ENCODE results near the gene WNT3. TPM values are rescaled to one million over a fixed set of nuclear protein-coding genes. Genes with fewer than 3 reads are reported as not detected.

Gene WNT3
- total and polyA plus RNA-seq, 2 experiments from 2014 or later = 2.1 to 3.0 TPM

- 81 to 85% methylated on average over 5 of the region's 5 CpGs for WGBS, 2 experiments (ENCODE audit: low coverage in 1 of 2, low lambda C conversion rate in 2 of 2, missing lambda C conversion rate in 2 of 2)
- in situ Hi-C loops (cut with MboI) = no loop called here
- Histone ChIP-seq H3K4me2 (ENCODE audit: unreplicated experiment) (no peak overlapping the region), H3F3A (ENCODE audit: insufficient read depth) (no peaks in the 10 kb centered on the region), H3K27me3 (replicated peaks; ENCODE audit: insufficient read depth) (peaks cover 9% of the 10 kb centered on the region), H3K27ac (no peak overlapping the region), H3K4me3 (no peak overlapping the region), H4K20me1 (ENCODE audit: insufficient read depth) (no peaks in the 10 kb centered on the region), H3K9me3 (ENCODE audit: low read depth) (no peaks in the 10 kb centered on the region), H3K9me2 (ENCODE audit: insufficient read depth) (no peaks in the 10 kb centered on the region), H3K36me3 (ENCODE audit: low read depth) (no peaks in the 10 kb centered on the region), H3K9ac (no peak overlapping the region), H3K79me2 (ENCODE audit: insufficient read depth) (no peaks in the 10 kb centered on the region), H2AFZ (no peak overlapping the region), H3K4me1 (ENCODE audit: insufficient read depth) (no peaks in the 10 kb centered on the region)
- TF ChIP-seq EZH2 (IDR thresholded peaks at IDR 0.05; ENCODE audit: insufficient read depth, poor library complexity, severe bottlenecking) = no peak
- no peak for TF ChIP-seq EZH2phosphoT487 (IDR thresholded peaks at IDR 0.05; ENCODE audit: insufficient read depth, low read depth)
- no peak for DNase-seq
Observed at GRCh38 chr17:46788300-46788699, 30.2 kb downstream of the WNT3 start.

DNA sequence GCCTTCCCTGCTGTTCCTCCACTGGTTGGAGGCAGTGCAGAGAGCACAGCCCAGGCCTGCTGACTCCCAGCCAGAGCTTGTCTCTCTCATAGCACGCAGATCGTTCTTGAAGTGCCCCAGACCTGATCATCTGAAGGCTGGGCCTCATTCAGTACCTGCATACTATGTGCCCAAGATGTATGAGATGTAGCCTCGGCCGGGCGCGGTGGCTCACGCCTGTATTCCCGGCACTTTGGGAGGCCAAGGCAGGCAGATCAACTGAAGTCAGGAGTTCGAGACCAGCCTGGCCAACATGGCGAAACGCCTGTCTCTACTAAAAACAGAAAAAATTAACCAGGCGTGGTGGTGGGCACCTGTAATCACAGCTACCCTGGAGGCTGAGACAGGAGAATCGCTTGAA lies 31.0 kb downstream of the WNT3 start:
- no peaks in the 10 kb centered on the region for H3K9me2 ChIP-seq (ENCODE audit: insufficient read depth)
- H3K9me3 ChIP-seq (ENCODE audit: low read depth) = no peaks in the 10 kb centered on the region
- no peak overlapping the region for H3K9ac ChIP-seq
- no peaks in the 10 kb centered on the region for H3K36me3 ChIP-seq (ENCODE audit: low read depth)
- H3K4me3 ChIP-seq = no peak overlapping the region
- no peak for DNase-seq
- H2AFZ ChIP-seq = no peak overlapping the region
- in situ Hi-C loops (cut with MboI) = no loop called here
- H3K79me2 ChIP-seq (ENCODE audit: insufficient read depth) = no peaks in the 10 kb centered on the region
- no peaks in the 10 kb centered on the region for H3K4me1 ChIP-seq (ENCODE audit: insufficient read depth)
- no peaks in the 10 kb centered on the region for H3F3A ChIP-seq (ENCODE audit: insufficient read depth)
- TF ChIP-seq EZH2 (IDR thresholded peaks at IDR 0.05; ENCODE audit: insufficient read depth, poor library complexity, severe bottlenecking) = no peak
- TF ChIP-seq EZH2phosphoT487 (IDR thresholded peaks at IDR 0.05; ENCODE audit: insufficient read depth, low read depth) = no peak
- H4K20me1 ChIP-seq (ENCODE audit: insufficient read depth) = no peaks in the 10 kb centered on the region
- H3K27ac ChIP-seq = no peak overlapping the region
- H3K4me2 ChIP-seq (ENCODE audit: unreplicated experiment) = no peak overlapping the region
- 81 to 82% methylated on average over 13 of the region's 13 CpGs for WGBS, 2 experiments (ENCODE audit: low coverage in 1 of 2, low lambda C conversion rate in 2 of 2, missing lambda C conversion rate in 2 of 2)
- peaks cover 2% of the 10 kb centered on the region; the same call in 1 of the 2 replicates for H3K27me3 ChIP-seq (replicated peaks; ENCODE audit: insufficient read depth)

GRCh38 chr17:46785696-46786095 lies 32.8 kb downstream of the WNT3 start:
- H3K9me2 ChIP-seq (ENCODE audit: insufficient read depth) = no peaks in the 10 kb centered on the region
- no peaks in the 10 kb centered on the region for H3K9me3 ChIP-seq (ENCODE audit: low read depth)
- TF ChIP-seq EZH2phosphoT487 (IDR thresholded peaks at IDR 0.05; ENCODE audit: insufficient read depth, low read depth) (no peak), EZH2 (IDR thresholded peaks at IDR 0.05; ENCODE audit: insufficient read depth, poor library complexity, severe bottlenecking) (no peak)
- no peaks in the 10 kb centered on the region for H4K20me1 ChIP-seq (ENCODE audit: insufficient read depth)
- no peak overlapping the region for H3K4me2 ChIP-seq (ENCODE audit: unreplicated experiment)
- no peak for DNase-seq
- H2AFZ ChIP-seq = no peak overlapping the region
- no peak overlapping the region for H3K9ac ChIP-seq
- H3K27ac ChIP-seq = no peak overlapping the region
- H3F3A ChIP-seq (ENCODE audit: insufficient read depth) = no peaks in the 10 kb centered on the region
- H3K36me3 ChIP-seq (ENCODE audit: low read depth) = no peaks in the 10 kb centered on the region
- 38 to 50% methylated on average over 5 to 7 of the region's 7 CpGs for WGBS, 2 experiments (ENCODE audit: low coverage in 1 of 2, low lambda C conversion rate in 2 of 2, missing lambda C conversion rate in 2 of 2)
- in situ Hi-C loops (cut with MboI) = no loop called here
- H3K79me2 ChIP-seq (ENCODE audit: insufficient read depth) = no peaks in the 10 kb centered on the region
- H3K4me1 ChIP-seq (ENCODE audit: insufficient read depth) = no peaks in the 10 kb centered on the region
- H3K27me3 ChIP-seq (replicated peaks; ENCODE audit: insufficient read depth) = no peaks in the 10 kb centered on the region
- no peak overlapping the region for H3K4me3 ChIP-seq

DNA sequence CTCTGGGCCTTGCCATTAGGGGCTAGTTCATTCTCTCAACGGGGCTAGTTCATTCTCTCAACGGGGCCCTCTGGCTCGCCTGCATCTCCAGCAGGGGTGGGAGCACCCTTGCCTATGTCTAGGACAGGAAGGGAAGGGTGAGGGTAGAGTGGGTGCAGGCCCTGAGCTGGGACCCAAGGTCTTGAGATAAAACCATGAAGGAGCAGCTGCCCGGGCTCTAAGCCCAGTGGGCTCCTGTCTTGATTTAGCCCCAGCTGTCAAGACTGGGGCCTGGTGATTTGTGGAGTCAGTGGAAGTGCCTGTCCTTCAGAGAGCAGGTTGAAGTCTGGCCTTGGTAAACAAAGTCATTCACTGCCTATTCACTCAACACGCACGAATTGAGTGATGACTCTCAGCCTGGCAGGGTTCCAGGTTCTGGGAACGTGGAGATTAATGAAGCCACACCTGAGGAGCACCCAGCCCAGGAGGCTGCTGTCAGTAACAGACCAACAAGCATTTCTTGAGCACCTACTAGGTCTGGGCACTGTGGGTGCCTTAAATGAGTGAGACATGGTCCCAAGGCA lies 35.4 kb downstream of the WNT3 start:
- in situ Hi-C loops (cut with MboI) = no loop called here
- Histone ChIP-seq H3K4me3 (no peak overlapping the region), H3K4me1 (ENCODE audit: insufficient read depth) (no peaks in the 10 kb centered on the region), H3K36me3 (ENCODE audit: low read depth) (no peaks in the 10 kb centered on the region), H3K27ac (no peak overlapping the region), H4K20me1 (ENCODE audit: insufficient read depth) (no peaks in the 10 kb centered on the region), H3F3A (ENCODE audit: insufficient read depth) (no peaks in the 10 kb centered on the region), H2AFZ (no peak overlapping the region), H3K4me2 (ENCODE audit: unreplicated experiment) (no peak overlapping the region), H3K79me2 (ENCODE audit: insufficient read depth) (no peaks in the 10 kb centered on the region), H3K27me3 (replicated peaks; ENCODE audit: insufficient read depth) (no peaks in the 10 kb centered on the region), H3K9ac (no peak overlapping the region), H3K9me2 (ENCODE audit: insufficient read depth) (no peaks in the 10 kb centered on the region), H3K9me3 (ENCODE audit: low read depth) (no peaks in the 10 kb centered on the region)
- no peak for TF ChIP-seq EZH2 (IDR thresholded peaks at IDR 0.05; ENCODE audit: insufficient read depth, poor library complexity, severe bottlenecking)
- TF ChIP-seq EZH2phosphoT487 (IDR thresholded peaks at IDR 0.05; ENCODE audit: insufficient read depth, low read depth) = no peak
- DNase-seq = no peak
- 53 to 62% methylated on average over 7 of the region's 7 CpGs for WGBS, 2 experiments (ENCODE audit: low coverage in 1 of 2, low lambda C conversion rate in 2 of 2, missing lambda C conversion rate in 2 of 2)
